GM19025 (cell line): ENCODE data around the gene PRSS27.
A peak's percentile ranks its signal among the peaks of the same experiment; 100 is the strongest.
"Not testable (repeated sequence)": the region's sequence is repeated elsewhere in the genome, so short reads cannot be mapped to it uniquely, and the experiment has no call there.

Experiments used
- ATAC-seq: cut with Tn5 transposase; IDR thresholded peaks from one replicate; pipeline ENCODE4 v1.9.1; 2021; ENCODE audit warnings: mild to moderate bottlenecking, low read depth, moderate library complexity; ENCODE audit not compliant: unreplicated experiment

The PRSS27 gene

DNA sequence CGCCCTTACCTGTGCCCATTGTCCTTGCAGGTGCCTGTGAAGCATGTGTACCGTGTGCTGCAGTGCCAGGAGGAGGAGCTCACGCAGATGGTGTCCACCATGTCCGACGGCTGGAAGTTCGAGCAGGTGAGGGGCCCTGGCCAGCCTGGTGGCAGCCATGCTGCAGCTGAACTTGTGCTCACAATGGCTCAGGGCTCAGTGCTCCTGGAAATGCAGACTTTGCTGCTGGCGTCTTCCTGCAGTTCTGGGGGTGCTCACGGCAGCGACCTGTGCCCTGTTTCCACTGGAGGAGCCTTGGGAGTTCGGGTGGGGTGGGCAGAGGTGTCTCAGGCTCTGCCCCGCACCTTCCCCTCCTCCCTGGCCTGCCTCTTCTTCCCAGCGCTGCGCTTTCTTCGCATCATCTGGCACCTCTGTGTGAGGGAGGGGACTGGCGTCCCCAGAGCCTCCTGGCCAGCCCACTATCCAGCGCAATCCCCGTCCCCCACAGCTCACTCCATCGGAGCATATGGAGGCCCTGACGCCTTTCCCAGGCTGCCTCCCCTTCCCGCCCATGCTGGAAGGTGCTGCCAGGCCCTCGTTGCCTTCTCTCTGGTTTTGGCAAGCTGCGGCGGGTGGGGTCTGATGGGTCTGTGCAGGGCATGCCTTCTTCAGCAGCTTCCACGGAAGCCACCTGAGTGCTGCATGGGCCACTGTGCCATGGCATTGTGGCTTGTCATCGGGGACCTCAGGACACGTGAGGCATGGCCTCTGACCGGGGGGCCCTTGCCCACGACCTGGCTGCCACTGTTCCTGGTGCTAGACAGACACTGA lies 20.0 kb downstream of the PRSS27 start:
- no peak for ATAC-seq

DNA sequence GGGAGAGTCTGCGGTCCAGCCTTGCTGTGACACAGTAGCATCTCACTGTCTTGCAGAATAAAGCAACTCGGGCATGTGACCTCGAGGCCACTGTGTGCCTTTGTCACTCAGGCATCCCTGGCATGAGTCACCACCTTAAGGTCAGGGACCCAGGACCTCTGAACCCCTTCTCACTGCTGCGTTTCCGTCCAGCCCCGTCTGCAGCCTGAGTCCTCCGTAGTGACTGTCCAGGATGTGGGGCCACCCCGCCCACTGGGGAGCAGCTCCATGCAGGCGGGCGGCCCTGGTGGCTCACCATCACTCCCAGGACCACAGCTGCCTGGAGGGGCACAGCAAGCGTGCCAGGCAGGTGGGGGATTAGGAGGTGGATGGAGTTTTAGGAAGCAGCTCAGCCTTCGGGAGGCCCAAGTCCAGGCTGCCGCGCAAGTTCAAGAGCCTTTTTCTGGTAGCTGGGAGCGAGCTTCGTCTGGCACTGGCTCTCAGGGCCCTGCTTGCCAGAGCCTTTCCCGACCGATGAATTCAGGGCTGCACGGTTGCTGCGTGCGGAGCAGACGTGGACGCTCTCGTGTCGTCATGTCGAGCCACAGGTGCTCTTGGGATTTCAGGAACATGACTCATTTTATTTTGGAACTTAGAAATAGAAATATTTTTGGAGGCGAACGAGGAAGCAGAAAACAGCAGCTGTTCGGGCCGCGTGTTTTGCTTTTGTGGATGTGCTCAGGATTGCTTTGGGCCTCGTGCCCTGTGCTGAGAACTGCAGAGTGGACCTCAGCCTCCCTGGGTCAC lies 20.9 kb downstream of the PRSS27 start:
- no peak for ATAC-seq

DNA sequence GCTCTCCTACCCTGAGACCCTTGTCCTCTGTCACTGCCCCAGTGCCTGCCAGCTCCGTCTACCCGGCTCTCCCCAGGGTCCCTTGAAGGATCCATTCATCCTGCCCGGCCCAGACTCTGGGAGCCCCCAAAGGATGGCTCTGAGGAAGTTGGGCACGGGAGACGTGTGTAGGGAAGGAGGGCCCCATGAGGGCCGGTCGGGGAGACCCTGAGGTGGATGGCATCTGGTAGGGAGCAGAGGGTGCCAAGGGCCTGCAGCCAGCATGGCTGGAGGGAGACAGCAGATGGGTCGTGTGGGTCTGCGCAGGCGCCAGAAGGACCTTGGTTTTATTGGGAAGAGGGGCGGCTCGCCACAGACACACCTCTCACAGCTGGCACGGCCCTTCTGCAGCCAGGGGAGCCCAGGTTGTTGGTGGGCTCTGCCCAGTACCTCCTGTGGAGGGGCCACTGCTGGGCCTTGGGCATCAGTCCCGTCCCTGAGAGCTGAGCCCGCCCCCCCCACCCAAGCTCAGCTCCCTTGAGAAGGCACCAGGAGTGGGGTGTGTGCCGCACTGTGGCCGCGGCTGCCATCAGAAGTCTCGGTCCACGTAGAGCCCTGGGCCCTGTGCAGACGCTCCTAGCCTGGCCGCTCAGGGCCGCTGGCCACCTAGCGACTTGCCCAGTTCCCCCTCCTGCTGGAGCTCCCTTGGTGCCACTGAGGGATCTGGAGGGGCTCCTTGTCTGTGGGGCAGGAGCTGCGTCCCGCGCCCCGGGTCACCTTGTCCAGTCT lies 21.7 kb downstream of the PRSS27 start:
- ATAC-seq, result no peak

DNA sequence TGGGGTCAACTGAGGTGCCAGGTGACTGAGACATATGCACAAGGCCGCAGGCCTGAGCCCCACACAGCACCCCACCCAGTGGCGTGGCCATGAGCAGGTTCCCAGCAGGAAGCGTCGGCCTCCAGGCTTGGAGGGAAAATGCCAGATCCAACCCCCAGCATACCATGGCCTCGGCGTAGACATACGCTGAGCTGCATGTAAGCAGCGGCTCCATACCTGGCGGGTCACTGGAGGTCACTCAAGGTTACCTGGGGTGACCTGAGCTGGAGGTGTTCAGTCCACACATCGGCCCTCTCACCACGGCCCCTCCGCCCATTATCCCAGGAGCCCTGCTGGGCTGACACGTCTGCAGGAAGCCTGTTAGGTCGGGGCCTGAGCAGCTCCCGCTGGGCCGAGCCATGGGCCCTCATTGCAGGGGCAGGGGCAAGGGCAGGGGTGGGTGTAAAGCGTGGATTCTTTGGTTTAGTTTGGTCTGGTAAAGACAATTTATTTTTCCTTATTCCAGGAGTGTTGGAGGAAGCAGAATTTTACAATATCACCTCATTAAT lies 22.5 kb downstream of the PRSS27 start:
- no peak for ATAC-seq

DNA sequence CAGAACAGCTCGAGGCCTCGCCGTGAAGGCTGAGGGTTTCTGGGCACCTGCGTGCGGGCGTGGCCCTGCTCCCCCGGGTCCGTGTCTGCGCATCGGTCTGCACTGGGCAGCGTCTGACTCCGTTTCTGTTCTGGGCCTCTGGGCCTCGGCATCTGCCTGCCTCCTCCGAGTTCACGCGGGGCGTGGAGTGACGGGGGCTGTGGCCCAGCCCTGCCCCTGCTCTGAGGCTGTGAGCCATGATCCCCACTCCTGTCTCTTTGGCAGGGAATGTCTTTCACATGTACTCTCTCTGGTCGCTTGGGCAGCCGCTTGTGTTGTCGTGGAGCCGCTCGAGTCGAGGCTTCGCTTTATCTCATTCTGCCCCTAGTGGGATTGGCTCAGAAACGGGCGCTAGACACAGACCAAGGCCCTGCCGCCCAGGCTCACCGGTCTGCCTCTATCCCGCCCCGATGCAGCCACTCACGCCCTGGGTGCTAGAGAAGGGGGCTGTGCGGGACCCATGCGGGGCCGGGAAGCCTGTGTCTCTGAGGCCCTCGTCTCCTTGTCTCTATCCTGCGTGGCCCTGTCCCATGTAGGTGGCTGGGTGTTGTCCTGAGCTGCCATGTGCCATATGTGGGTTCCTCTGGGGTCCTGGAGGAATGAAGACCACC lies 23.3 kb downstream of the PRSS27 start:
- not testable (repeated sequence) for ATAC-seq

DNA sequence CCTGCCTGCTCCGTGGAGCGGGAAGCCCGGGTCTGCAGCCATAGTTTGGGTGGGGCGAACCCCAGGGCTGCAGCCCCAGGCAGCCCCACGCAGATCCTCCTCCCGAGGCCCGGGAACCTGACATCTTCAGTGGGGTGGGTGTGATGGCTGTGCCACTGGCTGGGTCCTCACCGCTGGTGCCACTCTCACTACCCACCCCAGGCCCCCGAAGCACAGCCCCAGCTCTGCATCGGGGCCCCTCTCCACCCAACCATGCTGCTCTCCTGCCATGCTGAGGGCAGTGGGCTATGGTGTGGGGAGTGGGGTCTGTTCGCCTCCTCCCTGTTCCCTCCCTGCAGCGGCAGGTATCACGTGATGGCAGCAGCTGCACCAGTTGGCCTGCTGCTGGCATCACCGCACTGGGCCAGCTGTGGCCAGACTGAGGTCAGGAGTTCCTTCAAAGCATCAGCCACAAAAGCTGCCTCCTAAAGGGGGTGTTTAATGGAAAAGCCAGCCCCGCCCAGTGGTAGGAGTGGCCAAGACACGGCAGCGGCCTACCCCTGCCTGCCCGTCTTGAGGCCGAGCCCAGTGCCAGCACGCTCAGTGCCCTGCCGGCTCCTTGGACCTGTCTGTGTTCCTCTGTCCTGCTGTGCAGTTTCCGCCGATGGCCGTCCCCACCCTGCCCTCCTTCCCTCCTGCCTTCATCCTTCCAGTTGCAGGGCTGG lies 26.9 kb downstream of the PRSS27 start:
- ATAC-seq, result no peak

DNA sequence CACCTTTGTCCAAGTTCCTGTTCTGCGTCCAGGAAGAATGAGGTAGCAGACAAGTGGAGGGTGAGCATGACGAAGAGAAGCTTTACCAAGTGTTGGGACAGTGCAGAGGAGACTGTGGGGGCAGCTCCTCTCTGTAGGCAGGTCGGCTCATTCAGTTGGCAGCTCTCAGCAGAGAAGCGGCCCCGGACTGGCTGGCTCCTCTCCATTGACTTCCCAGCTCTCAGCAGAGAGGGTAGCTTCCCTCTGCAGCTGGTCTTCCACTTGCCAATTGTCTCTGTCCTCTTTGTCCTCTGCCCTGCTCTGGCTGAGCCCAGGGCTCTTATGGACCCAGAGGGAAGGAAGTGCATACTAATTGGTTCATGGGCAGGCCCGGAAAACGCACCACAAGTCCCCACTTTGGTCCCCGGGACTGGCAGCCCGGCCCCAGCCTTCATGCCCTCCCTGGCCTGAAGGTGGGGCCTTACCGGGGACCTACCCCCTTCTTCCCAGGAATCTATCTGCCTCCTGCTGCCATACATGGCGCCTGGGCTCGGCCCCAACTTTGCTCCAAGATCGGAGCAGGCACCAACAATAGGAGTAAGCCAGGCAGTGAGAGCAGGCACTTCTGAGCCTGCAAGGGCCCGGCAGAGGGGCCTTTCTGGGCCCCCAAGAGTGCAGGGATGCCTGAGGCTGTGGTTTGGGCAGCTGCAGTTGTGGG lies 27.6 kb downstream of the PRSS27 start:
- ATAC-seq, result no peak

DNA sequence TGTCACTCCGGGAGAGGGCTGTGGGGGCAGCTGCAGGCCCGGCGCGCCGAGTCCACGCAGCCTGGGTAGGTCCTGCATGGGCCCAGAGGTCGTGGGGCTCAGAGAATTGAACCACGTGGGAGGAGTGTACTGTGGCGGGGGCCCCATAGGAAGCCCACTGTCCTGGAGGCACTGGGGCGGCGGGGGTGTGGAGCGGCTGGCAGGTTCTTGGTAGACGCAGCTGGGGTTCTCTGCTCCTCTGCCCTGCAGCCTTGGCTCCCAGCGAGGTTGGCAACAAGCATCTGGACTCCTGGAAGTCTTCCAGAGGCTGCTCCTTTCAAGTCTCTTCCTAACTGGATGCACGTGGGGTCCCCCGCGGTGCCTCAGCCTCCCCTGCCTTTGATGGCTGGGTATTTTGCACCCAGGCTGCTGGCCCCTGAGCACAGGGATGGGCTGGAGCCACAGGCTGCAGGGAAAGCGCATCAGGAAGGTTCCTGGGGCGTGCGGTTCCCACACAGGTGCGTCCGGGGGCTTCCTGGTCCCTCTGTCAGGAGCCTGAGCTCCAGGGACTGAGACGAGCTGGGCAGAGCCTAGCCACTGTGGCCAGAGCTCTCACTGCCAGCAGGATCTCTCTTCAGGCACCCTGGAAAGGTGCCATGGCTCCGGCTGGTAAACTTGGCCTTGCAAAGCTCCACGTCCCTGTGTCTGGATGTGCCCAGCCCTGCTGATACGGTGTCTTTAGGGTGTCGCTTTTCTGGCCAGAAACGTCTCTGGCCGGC lies 28.4 kb downstream of the PRSS27 start:
- ATAC-seq, result no peak

DNA sequence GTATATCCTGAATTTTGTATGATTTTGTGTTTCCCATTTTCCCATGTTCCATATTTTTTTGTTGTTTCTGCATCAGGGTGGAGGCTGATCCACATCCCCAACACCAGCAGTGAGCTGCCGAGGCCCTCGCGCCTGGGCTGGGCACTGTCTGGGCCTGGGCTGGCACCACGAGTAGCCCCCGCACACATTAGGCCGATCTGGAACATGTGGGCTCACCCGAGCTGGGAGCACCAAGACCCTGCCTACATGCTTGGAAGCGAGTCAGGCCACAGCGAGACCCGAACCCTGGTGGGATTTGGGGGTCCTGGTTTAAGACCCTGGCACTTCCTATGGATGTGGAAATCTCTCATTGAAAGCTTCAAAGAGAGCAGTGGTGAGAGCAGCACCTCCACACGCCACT lies 29.2 kb downstream of the PRSS27 start:
- no peak for ATAC-seq

DNA sequence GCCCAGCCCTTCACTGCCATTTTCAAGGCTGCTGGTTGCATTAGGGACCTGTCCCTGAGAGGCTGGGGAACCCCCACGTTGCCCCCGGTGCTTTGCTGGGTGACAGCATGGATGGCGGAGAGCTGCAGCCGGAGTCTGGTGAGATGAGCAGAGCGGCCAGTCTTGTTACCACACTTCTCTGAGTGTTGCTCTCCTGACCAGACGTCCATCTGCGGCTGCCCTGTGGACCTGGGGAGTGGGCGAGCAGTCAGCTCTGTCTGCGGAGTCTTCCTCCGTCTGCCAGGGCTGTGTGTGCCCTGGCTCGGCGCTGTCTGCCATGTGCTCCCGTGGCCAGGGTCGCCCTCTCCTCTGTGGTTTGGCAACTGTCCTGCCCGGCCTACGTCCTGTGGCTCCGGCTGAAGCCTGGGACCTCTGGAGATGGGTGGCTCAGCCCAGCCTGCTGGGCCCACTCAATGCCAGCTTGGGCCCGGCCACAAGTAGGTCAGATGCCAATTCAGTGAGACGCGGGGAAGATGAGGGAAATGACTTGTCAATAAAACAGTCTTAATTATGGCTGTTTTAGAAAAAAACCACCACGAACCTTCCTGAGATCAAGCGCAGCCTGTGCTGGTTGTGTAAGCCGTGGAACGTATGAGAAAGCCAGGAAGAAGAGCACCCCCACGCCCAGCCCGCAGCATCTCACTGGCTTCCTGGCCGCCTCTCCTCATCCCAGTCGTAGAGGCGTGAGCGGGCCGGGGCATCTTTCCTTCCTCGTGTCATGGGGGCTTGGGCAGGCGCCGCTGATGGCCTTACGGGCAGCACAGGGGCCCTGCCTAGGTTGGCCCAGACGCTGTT lies 29.8 kb downstream of the PRSS27 start:
- ATAC-seq, result no peak

DNA sequence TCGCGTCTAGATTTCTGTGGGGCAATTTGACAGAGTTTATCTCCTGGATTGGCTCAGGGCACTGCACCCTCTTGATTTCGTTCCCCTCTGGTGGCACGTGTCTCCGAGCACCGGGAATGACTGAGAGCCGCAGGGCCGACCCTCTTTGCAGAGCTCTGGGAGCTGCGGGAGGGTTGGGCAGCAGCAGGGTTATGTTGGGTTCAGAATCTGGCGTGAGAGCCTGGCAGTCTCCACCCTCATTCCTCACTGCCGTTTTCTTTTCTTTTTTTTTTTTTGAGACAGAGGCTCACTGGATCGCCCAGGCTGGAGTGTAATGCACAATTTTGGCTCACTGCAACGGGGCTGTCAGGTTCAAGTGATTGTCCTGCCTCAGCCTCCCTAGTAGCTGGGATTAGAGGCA lies 30.6 kb downstream of the PRSS27 start:
- not testable (repeated sequence) for ATAC-seq

DNA sequence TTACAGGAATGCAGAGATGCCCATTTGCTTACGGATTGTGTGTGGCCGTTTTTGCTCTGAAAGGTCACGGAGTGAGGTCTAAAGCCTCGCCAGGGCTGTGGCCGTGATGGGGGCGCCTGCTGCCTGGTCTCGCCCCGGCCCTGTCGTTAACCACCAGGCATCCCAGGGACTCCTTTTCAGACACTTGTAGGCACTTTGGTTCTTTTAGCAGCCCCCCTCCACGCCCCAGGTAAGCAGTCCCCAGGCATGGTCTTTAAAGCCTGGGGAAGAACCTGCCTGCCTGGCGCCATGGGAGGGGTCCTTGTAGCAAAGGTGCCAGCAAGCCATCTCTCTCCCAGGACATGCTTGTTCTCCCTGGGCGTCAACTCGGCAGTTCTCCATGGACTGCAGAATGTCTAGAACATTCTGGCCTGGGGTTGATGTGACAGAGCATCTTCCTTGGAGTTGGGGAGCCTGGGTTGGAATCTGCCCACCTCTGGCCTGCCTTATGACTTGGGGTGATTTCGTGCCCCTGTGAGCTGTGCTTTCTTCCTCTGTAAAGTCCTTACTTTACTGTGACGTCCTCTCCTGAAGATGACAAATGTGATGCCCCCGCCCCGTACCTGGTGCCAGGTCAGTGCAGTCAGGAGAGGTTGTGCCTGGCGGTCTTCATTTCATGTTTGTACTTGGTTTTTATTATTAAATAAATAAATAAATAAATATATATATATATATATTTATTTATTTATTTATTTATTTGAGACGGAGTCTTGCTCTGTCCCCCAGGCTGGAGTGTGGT lies 32.3 kb downstream of the PRSS27 start:
- ATAC-seq, result no peak

DNA sequence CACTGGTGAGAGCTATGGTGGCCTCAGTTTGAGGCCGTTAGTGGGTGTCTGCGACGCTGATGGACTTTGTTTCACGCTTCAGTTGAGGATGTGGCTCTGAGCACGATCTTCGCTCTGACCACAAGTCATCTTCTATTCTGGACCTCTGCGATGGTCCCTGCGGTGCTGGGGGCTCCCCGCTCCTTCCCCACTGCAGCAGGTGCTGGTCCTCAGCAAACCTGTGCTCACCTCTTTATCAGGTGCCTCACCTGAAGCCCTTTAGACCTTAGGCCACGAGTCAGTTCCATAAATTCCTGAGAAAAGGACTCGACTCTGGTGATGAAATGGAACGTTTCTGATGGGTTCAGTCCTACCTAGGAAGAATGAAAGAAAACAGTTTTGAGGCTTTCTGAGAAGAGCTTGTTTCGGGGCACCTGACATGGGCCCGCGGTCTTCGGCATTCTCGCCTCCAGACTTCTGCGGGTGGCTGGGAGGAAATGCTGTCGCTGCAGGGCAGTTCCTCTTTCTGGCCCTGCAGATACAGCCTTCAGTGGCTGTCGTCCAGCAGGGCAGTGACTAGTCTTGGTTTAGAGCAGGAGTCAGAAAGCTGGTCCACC lies 33.0 kb downstream of the PRSS27 start:
- ATAC-seq, result peak; percentile 50

DNA sequence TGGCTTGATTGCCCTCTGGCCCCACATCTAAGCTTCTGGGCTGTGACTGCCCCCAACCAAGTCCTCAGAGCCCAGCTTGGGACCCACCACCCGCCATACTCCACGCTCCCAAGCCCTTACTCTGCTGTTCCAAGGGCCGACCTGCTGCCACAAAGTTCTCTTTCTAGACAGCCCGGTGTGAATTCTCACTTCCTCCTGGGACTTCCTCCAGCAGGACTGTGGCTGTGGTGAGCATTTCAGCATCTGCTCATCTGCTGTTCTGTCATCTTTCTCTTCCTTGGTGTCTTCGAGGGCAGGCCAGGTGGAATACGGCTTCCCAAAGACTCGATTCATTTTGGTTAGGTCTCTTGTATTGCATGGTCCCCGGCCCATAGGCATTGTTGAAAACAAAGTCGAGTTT lies 33.9 kb downstream of the PRSS27 start:
- not testable (repeated sequence) for ATAC-seq

DNA sequence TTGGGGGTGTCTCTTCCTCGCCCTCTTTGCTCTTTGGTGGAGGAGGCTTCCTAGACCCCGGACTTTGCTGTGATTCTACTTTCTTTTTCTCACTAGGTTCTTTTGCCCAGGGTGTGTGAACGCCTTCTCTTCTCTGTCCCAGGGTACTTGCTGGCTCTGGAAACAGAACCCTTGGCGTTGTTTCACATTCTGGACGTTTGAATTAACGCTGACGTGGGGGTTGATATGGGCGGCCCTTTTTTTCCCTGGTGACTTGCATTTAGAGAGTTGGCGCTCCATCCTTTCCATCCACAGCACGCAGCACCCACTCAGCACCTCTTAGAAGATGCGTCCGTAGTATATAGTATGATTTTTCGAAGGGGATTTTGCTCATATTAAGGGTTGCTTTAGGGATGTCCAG lies 37.0 kb downstream of the PRSS27 start:
- not testable (repeated sequence) for ATAC-seq

DNA sequence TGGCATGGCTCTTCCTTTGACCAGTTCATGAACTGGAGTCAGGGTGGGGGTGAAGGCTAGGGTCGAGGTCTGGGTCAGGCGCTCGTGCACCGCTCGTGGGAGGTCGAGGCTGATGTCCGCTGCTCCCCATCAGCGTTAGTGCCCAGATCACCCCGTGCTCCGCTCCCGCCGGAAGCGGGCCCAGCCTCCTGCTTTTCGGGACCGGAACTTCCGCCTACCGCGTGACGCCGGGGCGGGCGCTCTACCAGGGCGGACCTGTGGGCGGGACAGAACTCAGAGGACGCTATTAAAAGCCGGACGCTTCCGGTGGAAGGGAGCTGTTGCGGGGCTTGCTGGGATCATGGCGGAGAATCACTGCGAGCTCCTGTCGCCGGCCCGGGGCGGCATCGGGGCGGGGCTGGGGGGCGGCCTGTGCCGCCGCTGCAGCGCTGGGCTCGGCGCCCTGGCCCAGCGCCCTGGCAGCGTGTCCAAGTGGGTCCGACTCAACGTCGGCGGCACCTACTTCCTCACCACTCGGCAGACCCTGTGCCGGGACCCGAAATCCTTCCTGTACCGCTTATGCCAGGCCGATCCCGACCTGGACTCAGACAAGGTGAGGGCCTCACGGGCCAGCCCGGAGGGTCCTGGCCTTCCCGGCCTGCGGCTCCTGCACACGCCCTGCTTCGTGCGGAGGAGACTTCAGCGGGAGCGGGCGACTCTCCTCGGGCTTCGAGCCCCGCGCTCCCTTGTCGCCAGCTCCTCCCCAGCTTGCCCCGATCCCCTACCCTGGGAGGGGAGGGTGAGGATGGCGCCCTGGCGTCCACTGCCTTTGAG lies 37.6 kb downstream of the PRSS27 start, which contains the start of gene KCTD5:
Gene KCTD5, plus strand, starts transcription at position 315 of the 813 bp plus-strand sequence. Its CDS starts 26 bp downstream, at position 341.
- ATAC-seq, result peak; percentile 53
